Measurements from ENCODE around the gene ERC1. TPM values are rescaled to one million over a fixed set of nuclear protein-coding genes. Genes with fewer than 3 reads are reported as not detected.

The ERC1 gene
- polyA plus RNA-seq, 1 donor from 2014 or later: 7.1 TPM

DNA sequence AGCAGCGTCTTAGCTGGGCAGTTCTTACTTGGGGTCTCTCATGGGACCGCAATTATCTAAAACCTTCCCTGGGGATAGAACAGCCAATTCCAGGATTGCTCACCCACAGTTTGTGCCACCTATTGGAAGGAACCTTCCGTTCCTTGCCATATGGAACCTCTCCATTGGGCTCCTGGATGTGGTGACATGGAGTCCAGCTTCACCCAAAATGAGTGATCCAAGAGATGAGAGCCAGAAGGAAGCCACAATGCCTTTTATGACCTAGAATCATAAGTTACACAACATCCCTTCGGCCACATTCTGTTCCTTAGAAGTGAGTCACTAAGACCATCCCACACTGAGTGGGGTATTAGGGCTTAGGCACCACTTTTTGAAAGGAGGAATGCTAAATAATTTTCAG, 439.0 kb downstream of the ERC1 start:
- Histone ChIP-seq H2AFZ (ENCODE audit: low read depth, low read length) (no peak overlapping the region), H3K9me2 (ENCODE audit: insufficient read depth, low read length) (no peaks in the 10 kb centered on the region), H3K4me3 (ENCODE audit: low read length) (no peak overlapping the region), H3K79me2 (replicated peaks; ENCODE audit: insufficient read depth, low read length) (no peaks in the 10 kb centered on the region), H3K4me2 (ENCODE audit: low read length) (no peak overlapping the region), H3K9me3 (ENCODE audit: low read length) (no peaks in the 10 kb centered on the region), H4K20me1 (ENCODE audit: insufficient read depth) (no peaks in the 10 kb centered on the region), H3K27me3 (ENCODE audit: insufficient read depth, low read depth, low read length) (no peaks in the 10 kb centered on the region), H3K27ac (ENCODE audit: low read length) (no peak overlapping the region), H3K9ac (ENCODE audit: low read length) (no peak overlapping the region), H3K36me3 (ENCODE audit: insufficient read depth, low read length) (no peaks in the 10 kb centered on the region), H3F3A (ENCODE audit: insufficient read depth, low read length, poor library complexity, severe bottlenecking) (no peaks in the 10 kb centered on the region)
- TF ChIP-seq EZH2 (IDR thresholded peaks at IDR 0.05; ENCODE audit: borderline replicate concordance, insufficient read depth, low read length, poor library complexity, severe bottlenecking) (no peak), SMC3 (conservative IDR thresholded peaks at IDR 0.05; ENCODE audit: poor library complexity) (no peak), TAF1 (IDR thresholded peaks at IDR 0.05; ENCODE audit: low read depth) (no peak), MXI1 (conservative IDR thresholded peaks at IDR 0.05; ENCODE audit: poor library complexity, severe bottlenecking) (no peak), EP300 (conservative IDR thresholded peaks at IDR 0.05; ENCODE audit: poor library complexity, severe bottlenecking) (no peak), POLR2AphosphoS5 (IDR thresholded peaks at IDR 0.05) (no peak), RAD21 (conservative IDR thresholded peaks at IDR 0.05) (no peak)
- TF ChIP-seq, protein P1, sequence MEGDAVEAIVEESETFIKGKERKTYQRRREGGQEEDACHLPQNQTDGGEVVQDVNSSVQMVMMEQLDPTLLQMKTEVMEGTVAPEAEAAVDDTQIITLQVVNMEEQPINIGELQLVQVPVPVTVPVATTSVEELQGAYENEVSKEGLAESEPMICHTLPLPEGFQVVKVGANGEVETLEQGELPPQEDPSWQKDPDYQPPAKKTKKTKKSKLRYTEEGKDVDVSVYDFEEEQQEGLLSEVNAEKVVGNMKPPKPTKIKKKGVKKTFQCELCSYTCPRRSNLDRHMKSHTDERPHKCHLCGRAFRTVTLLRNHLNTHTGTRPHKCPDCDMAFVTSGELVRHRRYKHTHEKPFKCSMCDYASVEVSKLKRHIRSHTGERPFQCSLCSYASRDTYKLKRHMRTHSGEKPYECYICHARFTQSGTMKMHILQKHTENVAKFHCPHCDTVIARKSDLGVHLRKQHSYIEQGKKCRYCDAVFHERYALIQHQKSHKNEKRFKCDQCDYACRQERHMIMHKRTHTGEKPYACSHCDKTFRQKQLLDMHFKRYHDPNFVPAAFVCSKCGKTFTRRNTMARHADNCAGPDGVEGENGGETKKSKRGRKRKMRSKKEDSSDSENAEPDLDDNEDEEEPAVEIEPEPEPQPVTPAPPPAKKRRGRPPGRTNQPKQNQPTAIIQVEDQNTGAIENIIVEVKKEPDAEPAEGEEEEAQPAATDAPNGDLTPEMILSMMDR (IDR thresholded peaks at IDR 0.05; ENCODE audit: poor library complexity, severe bottlenecking): no peak
- TF ChIP-seq, protein P2, sequence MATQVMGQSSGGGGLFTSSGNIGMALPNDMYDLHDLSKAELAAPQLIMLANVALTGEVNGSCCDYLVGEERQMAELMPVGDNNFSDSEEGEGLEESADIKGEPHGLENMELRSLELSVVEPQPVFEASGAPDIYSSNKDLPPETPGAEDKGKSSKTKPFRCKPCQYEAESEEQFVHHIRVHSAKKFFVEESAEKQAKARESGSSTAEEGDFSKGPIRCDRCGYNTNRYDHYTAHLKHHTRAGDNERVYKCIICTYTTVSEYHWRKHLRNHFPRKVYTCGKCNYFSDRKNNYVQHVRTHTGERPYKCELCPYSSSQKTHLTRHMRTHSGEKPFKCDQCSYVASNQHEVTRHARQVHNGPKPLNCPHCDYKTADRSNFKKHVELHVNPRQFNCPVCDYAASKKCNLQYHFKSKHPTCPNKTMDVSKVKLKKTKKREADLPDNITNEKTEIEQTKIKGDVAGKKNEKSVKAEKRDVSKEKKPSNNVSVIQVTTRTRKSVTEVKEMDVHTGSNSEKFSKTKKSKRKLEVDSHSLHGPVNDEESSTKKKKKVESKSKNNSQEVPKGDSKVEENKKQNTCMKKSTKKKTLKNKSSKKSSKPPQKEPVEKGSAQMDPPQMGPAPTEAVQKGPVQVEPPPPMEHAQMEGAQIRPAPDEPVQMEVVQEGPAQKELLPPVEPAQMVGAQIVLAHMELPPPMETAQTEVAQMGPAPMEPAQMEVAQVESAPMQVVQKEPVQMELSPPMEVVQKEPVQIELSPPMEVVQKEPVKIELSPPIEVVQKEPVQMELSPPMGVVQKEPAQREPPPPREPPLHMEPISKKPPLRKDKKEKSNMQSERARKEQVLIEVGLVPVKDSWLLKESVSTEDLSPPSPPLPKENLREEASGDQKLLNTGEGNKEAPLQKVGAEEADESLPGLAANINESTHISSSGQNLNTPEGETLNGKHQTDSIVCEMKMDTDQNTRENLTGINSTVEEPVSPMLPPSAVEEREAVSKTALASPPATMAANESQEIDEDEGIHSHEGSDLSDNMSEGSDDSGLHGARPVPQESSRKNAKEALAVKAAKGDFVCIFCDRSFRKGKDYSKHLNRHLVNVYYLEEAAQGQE (IDR thresholded peaks at IDR 0.05; ENCODE audit: borderline replicate concordance): no peak

DNA sequence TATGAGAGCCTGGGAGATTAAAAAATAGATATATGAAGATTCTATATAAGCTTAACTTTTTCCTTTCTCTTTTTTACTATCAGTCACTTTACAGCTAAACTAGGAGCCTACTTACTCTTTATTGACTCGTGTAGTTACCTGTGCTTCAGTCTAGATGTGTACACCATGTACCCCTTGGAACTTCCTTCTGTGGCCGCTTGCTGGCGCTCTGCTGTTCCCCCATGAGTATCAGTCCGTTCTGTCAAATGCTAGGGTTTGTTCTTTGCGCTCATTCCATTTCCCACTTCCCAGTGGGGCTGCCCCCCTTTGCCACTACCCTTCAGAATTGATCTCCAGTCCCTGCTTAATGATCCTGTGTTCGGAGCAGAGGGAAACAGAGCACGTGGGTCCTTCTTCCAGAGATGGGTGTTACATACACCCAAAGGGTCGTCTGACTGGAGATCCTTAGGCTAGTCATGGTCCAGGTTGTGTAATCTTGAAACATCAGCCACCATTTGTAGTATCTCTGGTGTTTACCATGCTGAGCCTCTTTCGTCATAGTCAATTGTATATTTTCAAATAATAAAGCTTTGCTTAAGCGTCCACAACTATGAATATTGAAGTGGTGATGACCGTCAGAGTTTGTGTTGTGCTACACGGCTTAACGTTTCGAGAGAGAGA, 443.4 kb downstream of the ERC1 start:
- H3F3A ChIP-seq (ENCODE audit: insufficient read depth, low read length, poor library complexity, severe bottlenecking): no peaks in the 10 kb centered on the region
- no peak overlapping the region for H3K9ac ChIP-seq (ENCODE audit: low read length)
- H3K27me3 ChIP-seq (ENCODE audit: insufficient read depth, low read depth, low read length): no peaks in the 10 kb centered on the region
- no peaks in the 10 kb centered on the region for H4K20me1 ChIP-seq (ENCODE audit: insufficient read depth)
- H3K9me3 ChIP-seq (ENCODE audit: low read length): no peaks in the 10 kb centered on the region
- no peak overlapping the region for H3K4me3 ChIP-seq (ENCODE audit: low read length)
- H3K27ac ChIP-seq (ENCODE audit: low read length): no peak overlapping the region
- H3K9me2 ChIP-seq (ENCODE audit: insufficient read depth, low read length): no peaks in the 10 kb centered on the region
- no peak overlapping the region for H2AFZ ChIP-seq (ENCODE audit: low read depth, low read length)
- no peaks in the 10 kb centered on the region for H3K36me3 ChIP-seq (ENCODE audit: insufficient read depth, low read length)
- H3K4me2 ChIP-seq (ENCODE audit: low read length): no peak overlapping the region
- no peaks in the 10 kb centered on the region for H3K79me2 ChIP-seq (replicated peaks; ENCODE audit: insufficient read depth, low read length)
- TF ChIP-seq, protein P1 (IDR thresholded peaks at IDR 0.05; ENCODE audit: poor library complexity, severe bottlenecking): no peak
- no peak for TF ChIP-seq SMC3 (conservative IDR thresholded peaks at IDR 0.05; ENCODE audit: poor library complexity)
- TF ChIP-seq MXI1 (conservative IDR thresholded peaks at IDR 0.05; ENCODE audit: poor library complexity, severe bottlenecking): no peak
- TF ChIP-seq TAF1 (IDR thresholded peaks at IDR 0.05; ENCODE audit: low read depth): no peak
- no peak for TF ChIP-seq RAD21 (conservative IDR thresholded peaks at IDR 0.05)
- TF ChIP-seq, protein P2 (IDR thresholded peaks at IDR 0.05; ENCODE audit: borderline replicate concordance): no peak
- no peak for TF ChIP-seq POLR2AphosphoS5 (IDR thresholded peaks at IDR 0.05)

All from neural cell (in vitro differentiated cells).